GM18951 (cell line): ENCODE results near the gene MINPP1.

Source experiments
- POLR2A ChIP-seq: IDR thresholded peaks from 4 replicates; pipeline ENCODE4 v1.6.1; 2011; ENCODE audit warnings: mild to moderate bottlenecking; ENCODE audit not compliant: insufficient read length, insufficient read depth; ENCODE audit errors: extremely low read depth
- in situ Hi-C: fragments of 300-500 bp; cut with MboI; formaldehyde crosslinking; loops from one replicate; pipeline ENCODE4 v1.12.0; 2022; ENCODE audit warnings: low sequenced_read_pairs, mixed read lengths, inconsistent platforms; ENCODE audit not compliant: unreplicated experiment

Gene MINPP1

GRCh38 chr10:87593702-87594101 lies 89.0 kb downstream of the MINPP1 start:
- no peak for TF ChIP-seq POLR2A
- in situ Hi-C loops, result no loop called here

DNA sequence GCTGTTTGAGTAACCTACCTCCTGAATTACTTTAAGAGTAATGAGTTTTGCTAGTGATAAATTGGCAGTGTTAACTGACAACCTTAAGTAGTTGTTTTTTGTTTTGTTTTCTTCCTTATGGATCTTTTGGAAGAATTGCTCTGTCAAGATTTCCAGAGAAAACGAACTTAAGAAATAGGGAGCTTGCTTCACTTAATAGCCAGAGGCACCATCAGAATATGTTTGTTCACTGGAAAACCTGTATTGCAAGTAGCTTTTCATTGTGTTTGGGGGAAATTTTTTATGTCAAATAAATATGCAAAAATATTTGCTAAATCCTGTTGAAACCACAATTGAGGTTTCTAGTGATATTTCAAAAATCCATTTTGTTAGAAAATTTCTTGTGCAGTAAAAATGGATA lies 89.5 kb downstream of the MINPP1 start:
- in situ Hi-C loops, result no loop called here
- no peak for TF ChIP-seq POLR2A

- no peak for TF ChIP-seq POLR2A
- in situ Hi-C loops, result no loop called here
Observed at GRCh38 chr10:87594864-87595263, 90.2 kb downstream of the MINPP1 start.

DNA sequence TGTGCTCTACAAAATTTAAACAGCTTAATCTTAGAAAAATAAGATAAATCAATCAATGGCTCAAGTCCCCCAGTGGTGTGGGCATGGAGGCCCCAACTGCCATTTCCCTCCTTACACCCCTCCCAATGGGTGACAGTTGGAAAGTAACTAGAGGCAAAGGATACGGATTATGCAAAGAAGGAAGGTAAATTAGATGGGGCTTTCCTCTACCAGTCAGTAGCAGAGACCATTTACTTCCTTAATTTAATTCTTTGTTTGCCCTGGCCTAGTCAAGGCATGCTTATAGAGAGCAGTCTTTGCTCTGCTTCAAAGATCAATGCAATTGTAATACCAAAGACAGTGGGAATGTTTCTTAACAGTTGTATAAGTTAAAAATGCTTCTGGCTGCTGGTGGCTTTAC lies 91.7 kb downstream of the MINPP1 start:
- in situ Hi-C loops, result no loop called here
- no peak for TF ChIP-seq POLR2A

- no peak for TF ChIP-seq POLR2A
- in situ Hi-C loops, result no loop called here
Observed at GRCh38 chr10:87598700-87599099, 94.0 kb downstream of the MINPP1 start.

GRCh38 chr10:87600581-87600980 lies 95.9 kb downstream of the MINPP1 start:
- in situ Hi-C loops, result no loop called here
- no peak for TF ChIP-seq POLR2A
